Measurements from ENCODE around the gene STXBP4.
A peak's percentile ranks its signal among the peaks of the same experiment; 100 is the strongest.

STXBP4 gene

DNA sequence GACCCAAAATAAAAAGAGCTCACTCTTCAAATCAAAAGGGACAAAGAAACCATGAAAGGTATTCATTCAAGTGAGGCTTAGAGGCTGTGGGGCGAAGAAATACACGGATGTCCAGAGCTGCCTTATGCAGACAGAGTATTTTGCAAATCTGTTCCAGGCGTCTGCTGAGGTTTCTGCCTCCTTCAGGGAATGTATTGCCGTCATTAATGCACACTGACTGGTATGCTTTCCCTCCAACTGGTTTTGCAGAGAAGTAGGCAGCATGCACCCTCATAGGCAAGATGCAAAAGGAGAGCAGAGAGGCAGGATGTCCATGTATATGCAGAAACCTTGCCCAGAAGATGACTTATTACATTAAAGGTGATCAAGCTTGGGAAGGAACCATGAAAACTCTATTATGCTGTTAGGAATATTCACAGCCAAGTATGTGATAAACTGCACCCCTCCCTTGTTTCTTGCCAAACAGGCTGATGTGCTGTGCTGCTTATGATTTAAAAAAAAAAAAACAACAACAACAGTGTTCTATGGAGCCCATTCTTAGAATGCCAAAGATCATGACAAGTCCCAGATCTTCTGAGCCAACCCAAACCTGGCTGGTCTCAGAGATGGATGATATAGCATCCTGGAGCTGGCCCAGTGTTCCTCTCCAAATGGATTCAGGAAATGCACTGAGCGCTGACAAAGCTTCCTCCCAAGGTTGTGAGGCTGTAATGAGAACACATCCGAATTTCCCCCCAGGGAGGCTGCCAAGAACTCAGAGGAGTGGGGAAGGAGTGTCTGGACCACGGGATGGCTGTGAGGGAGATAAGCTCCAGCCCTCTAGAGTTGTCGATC, 218.6 kb downstream of the STXBP4 start:
- no peak for DNase-seq (ENCODE audit: low read depth, low spot score)
- no peak for TF ChIP-seq CTCF (IDR thresholded peaks at IDR 0.05; ENCODE audit: low read depth, low read length)
- no peak overlapping the region for H3K4me3 ChIP-seq (ENCODE audit: low read depth, low read length)
- in situ Hi-C loops (cut with HindIII; ENCODE audit: low sequenced_read_pairs): no loop called here

DNA sequence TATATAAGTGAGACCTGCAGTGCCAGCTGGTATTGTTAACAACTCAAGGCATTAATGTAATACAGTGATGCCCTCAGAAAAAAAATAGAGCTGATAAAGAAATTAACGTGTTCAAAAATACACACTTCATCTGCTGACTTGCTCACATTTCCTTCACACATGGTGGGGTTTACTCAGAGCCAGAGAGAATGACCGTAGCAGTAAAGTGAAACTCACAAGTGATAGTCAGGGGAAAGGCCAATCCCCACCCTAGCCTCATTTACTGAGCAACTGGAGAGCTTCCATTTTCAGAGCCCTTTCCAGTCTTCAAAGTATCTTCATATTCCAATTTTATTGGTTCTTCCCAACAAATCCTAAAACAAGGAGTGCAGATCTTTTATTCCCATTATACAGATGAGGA, 222.2 kb downstream of the STXBP4 start:
- DNase-seq (ENCODE audit: low read depth, low spot score): no peak

GRCh38 chr17:55198690-55199370, 230.3 kb downstream of the STXBP4 start:
- TF ChIP-seq CTCF (IDR thresholded peaks at IDR 0.05; ENCODE audit: low read depth, low read length): no peak
- in situ Hi-C loops (cut with HindIII; ENCODE audit: low sequenced_read_pairs): no loop called here
- H3K4me3 ChIP-seq (ENCODE audit: low read depth, low read length): no peak overlapping the region
- peak; percentile 18 for DNase-seq (ENCODE audit: low read depth, low spot score)

More for the DNA sequence above, 222.2 kb downstream of the STXBP4 start:
- H3K4me3 ChIP-seq (ENCODE audit: low read depth, low read length): no peak overlapping the region
- in situ Hi-C loops (cut with HindIII; ENCODE audit: low sequenced_read_pairs): no loop called here
- no peak for TF ChIP-seq CTCF (IDR thresholded peaks at IDR 0.05; ENCODE audit: low read depth, low read length)

DNA sequence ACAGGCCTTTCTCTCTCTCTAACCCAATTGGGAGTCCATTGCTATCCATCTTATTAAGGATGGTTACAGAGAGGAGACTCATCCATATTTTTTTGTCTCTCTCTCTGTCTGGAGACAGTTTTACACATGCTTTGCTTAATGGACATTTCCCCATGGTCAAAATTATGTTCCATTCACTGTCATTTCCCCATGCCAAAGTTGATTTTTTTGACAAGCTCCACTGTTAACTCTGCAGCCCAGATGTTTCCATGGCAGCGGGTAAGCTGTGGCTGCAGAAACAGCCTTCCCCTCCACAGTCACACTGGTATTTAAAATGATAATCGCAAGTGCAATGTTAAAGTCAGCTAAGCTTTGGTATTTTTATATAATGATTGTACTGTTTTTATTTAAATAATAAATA, 232.3 kb downstream of the STXBP4 start:
- in situ Hi-C loops (cut with HindIII; ENCODE audit: low sequenced_read_pairs): no loop called here
- TF ChIP-seq CTCF (IDR thresholded peaks at IDR 0.05; ENCODE audit: low read depth, low read length): no peak
- DNase-seq (ENCODE audit: low read depth, low spot score): no peak
- no peak overlapping the region for H3K4me3 ChIP-seq (ENCODE audit: low read depth, low read length)

DNA sequence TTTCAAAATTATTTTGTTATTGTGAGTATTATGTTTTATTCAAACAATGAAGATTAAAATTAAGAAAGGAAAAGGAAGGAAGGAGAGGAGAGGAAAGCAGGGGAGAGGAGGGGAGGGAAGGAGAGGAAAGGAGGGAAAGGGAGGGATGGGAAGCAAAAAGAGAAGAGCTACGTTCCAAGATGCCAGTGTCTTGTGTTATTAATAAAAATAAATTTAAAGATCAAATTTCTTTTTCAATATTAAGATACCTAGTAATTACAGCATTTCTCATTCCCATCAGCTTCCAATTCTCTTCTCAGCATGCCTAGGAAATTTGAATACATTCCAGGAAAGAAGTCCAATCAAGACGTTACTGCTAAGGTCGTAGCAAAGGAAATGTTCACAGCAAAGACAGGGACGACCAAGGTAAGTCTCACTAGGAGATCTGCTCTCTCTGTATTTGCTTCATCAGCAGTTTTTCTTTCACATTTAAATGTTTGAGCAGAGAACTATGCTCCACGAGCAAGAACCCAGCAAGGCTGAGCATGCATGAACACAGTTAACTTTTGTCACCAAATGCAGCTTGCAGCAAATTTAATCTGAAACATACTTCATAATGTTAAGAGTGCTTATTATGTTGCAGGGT, 232.9 kb downstream of the STXBP4 start:
- in situ Hi-C loops (cut with HindIII; ENCODE audit: low sequenced_read_pairs): no loop called here
- DNase-seq (ENCODE audit: low read depth, low spot score): no peak
- no peak overlapping the region for H3K4me3 ChIP-seq (ENCODE audit: low read depth, low read length)
- no peak for TF ChIP-seq CTCF (IDR thresholded peaks at IDR 0.05; ENCODE audit: low read depth, low read length)

DNA sequence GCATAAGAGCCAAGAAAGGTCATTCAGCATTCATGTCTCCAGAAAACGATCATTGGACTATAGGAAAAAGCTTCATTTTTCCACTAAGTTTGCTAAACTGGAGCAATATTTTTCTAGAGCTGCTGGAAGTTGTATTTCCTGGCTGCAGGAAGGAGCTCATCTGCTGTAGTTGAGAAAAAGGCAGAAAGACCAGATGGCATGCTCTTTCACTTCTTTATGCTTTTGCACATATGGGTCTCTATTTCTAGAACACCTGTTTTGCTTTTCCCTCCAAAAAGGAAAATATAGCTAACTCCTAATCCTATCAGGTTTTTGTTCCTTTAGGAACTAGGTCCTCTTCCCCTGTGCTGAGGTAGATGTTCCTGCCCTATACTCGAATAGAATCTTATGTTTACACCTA, 234.3 kb downstream of the STXBP4 start:
- H3K4me3 ChIP-seq (ENCODE audit: low read depth, low read length): no peak overlapping the region
- no peak for DNase-seq (ENCODE audit: low read depth, low spot score)
- no peak for TF ChIP-seq CTCF (IDR thresholded peaks at IDR 0.05; ENCODE audit: low read depth, low read length)
- in situ Hi-C loops (cut with HindIII; ENCODE audit: low sequenced_read_pairs): no loop called here

All from astrocyte of the spinal cord (primary cell).